ENCODE results near the gene RHBDF2.

The RHBDF2 gene

DNA sequence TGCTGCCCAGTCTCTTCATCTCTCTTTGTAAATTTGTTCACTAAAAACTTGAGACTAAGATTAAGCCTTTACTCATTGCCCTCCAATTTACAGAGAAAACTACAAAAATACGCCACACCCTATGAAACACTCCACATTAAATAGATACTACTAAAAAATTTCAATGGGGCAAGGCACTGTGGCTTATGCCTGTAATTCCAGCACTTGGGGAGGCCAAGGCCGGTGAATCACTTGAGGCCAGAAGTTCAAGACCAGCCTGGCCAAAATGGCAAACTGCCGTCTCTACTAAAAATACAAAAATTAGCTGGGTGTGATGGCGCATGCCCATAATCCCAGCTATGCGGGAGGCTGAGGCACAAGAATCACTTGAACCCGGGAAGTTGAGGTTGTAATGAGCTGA, 52.1 kb downstream of the RHBDF2 start:
- DNase-seq (ENCODE audit: low read depth, low spot score), result no peak
- no peak overlapping the region for H3K4me3 ChIP-seq (ENCODE audit: low read length)

GRCh38 chr17:76447931-76448652, 53.1 kb downstream of the RHBDF2 start:
- H3K4me3 ChIP-seq (ENCODE audit: low read length), result no peak overlapping the region
- DNase-seq (ENCODE audit: low read depth, low spot score), result no peak

GRCh38 chr17:76446449-76447231, 54.6 kb downstream of the RHBDF2 start:
- no peak for DNase-seq (ENCODE audit: low read depth, low spot score)
- no peak overlapping the region for H3K4me3 ChIP-seq (ENCODE audit: low read length)

DNA sequence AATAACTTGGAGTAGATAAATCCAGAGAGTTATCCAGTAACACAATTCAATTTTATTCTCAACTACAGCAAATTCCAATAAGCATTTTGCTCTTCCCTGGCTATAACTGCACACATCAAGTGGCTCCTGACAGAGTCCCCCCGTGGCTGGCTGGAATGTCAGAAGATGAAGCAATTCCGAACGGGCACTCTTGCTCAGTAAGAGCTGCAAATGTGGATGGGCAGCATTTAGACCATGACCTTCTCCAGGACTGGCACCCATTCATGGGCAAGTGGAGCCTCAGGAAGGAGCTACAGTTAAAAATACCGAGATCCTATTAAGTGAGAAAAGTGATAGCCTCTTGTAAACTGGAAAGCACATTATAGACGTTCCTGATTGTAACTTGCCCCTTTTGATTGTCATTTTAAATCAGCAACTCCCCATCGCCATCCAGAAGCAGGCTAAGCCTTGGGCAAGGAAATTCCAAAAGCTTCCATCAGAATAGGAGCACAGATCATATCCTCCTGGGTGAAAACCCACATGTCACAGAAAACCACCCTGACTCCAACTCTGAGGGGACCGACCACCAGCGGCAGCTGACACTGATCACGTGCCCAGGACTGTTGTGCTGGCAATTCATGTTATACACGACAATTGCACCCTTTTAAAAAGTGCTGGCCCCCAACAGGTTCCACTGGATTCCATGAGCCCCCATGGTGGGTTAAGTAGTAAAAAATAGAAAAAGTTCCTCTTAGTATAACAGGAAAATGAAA, 55.4 kb downstream of the RHBDF2 start:
- no peak for DNase-seq (ENCODE audit: low read depth, low spot score)
- H3K4me3 ChIP-seq (ENCODE audit: low read length), result no peak overlapping the region

GRCh38 chr17:76444518-76445311, 56.5 kb downstream of the RHBDF2 start:
- H3K4me3 ChIP-seq (ENCODE audit: low read length), result no peak overlapping the region
- DNase-seq (ENCODE audit: low read depth, low spot score), result no peak

GRCh38 chr17:76442341-76443338, 58.6 kb downstream of the RHBDF2 start:
- no peak overlapping the region for H3K4me3 ChIP-seq (ENCODE audit: low read length)
- no peak for DNase-seq (ENCODE audit: low read depth, low spot score)

DNA sequence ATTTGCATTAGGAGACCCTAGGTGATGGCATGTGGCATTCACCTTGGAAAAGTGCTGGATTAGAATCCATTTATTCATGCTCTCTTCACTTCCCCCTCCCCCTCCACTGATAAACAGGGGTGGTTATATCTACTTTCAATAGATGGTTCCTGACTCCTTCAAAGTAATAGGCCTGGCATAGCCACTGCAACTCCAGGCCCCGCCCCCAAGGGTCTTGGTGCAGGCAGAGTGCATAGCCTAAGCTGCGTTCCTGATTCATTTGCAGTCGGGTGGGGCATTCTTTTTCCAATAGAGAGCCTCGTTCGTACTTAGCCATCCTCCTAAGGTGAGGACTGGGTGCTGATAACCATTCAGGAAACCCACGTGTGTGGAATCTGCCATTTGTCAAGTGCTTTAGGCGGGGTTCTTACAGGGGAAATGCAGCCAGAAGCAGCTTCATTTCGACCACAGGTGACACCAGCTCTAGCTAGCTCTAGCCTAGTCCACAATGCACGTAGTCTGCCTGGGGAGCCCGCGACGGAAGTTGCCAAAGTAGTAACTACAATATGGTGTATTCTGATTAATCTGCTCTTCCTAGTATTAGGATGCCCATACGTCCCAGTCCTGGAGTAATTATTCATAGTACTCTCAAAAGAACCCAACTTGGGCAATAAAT, 59.4 kb downstream of the RHBDF2 start:
- no peak overlapping the region for H3K4me3 ChIP-seq (ENCODE audit: low read length)
- DNase-seq (ENCODE audit: low read depth, low spot score), result no peak

DNA sequence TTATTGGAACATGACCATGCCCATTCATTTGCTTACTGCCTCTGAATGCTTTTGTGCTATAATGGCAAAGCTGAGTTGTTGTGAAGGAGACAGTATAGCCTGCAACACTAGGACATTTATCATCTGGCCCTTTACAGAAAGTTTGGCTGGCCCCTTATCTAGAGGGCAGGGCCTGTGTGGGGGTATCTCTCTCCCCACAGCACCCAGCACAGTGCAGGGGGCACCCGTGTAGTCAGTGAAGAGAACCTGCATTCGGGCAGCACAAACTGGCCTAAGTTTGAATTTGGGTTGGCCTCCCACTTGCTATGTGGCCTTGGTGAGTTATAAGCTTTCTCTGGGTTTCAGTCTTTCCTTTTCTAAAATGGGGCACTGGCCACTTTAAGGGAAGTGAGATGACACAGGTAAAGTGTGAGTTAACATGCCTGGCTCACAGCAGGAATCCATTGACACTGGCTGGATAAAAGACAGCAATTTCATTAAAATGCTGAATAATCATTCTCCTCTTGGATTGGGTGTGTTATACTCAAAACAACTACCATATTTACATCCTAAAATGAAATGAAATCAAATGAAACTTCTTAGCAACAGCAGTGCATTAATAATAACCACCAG, 60.4 kb downstream of the RHBDF2 start:
- no peak for DNase-seq (ENCODE audit: low read depth, low spot score)

DNA sequence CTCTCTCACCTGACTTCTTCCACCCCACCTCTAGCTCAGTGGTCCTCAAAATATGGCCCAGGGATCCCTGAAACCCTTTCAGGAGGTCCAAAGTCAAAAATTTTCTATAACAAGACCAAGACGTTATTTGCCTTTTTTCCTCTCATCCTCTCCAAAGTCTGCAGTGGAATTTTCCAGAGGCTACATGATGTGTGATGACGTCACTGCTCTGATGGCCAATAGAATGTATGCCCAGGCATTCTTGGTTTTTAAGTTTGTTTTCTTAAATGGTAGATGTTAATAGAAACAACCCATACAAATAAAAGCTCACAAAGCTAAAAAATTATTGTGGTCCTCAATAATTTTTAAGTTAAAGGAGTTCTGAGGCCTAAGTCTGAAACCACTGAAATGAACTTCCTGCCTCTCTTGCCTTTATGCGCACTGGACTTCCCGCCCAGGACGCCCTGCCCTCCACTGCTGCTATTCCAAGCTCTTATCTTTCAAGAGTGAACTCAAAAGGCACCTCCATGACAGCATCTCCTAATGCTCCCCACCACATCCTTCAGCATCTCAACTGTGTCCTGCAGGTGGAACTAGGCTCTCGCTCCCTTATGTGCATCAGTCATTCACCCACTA, 61.8 kb downstream of the RHBDF2 start:
- DNase-seq (ENCODE audit: low read depth, low spot score), result no peak

More for the DNA sequence above, 60.4 kb downstream of the RHBDF2 start:
- H3K4me3 ChIP-seq (ENCODE audit: low read length), result no peak overlapping the region

DNA sequence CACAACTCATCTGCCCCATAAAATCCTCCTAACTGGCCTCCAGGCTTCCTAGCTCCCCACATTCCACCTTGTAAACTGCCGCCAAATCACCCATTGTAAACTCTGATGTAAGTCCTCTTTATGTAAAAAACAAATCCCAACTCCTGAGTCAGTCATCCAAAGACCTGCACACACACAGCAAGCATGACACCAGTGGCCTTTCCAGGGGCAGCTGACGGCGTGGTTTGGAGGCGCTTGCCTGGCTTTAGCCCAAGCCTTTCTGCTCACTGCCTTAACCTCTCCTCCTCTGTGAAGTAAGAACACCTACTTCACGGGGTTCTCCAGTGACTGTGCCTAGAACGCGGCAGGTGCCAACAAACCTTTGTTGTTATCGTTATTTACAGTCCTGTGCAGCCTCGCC, 62.3 kb downstream of the RHBDF2 start:
- H3K4me3 ChIP-seq (ENCODE audit: low read length), result no peak overlapping the region
- no peak for DNase-seq (ENCODE audit: low read depth, low spot score)

More for the DNA sequence above, 61.8 kb downstream of the RHBDF2 start:
- no peak overlapping the region for H3K4me3 ChIP-seq (ENCODE audit: low read length)

GRCh38 chr17:76437467-76438402, 63.5 kb downstream of the RHBDF2 start:
- no peak overlapping the region for H3K4me3 ChIP-seq (ENCODE audit: low read length)
- DNase-seq (ENCODE audit: low read depth, low spot score), result no peak

DNA sequence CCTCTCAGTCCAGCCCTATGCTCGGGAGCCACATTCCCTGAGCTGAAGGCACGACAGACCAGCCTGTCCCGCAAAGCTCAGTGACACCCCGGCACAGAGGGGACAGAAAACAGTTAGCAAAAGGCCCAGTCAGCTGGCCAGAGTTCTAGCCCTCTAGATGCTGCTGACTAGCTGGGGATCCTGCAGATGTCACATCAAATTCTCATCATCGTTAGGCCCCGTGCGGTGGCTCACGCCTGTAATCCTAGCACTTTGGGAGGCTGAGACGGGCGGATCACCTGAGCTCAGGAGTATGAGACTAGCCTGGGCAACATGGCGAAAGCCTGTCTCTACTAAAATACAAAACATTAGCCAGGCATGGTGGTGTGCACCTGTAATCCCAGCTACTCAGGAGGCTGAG, 65.5 kb downstream of the RHBDF2 start:
- DNase-seq (ENCODE audit: low read depth, low spot score), result no peak
- H3K4me3 ChIP-seq (ENCODE audit: low read length), result no peak overlapping the region

- H3K4me3 ChIP-seq (ENCODE audit: low read length), result no peak overlapping the region
- no peak for DNase-seq (ENCODE audit: low read depth, low spot score)
Observed at GRCh38 chr17:76434870-76435269, 66.4 kb downstream of the RHBDF2 start.

DNA sequence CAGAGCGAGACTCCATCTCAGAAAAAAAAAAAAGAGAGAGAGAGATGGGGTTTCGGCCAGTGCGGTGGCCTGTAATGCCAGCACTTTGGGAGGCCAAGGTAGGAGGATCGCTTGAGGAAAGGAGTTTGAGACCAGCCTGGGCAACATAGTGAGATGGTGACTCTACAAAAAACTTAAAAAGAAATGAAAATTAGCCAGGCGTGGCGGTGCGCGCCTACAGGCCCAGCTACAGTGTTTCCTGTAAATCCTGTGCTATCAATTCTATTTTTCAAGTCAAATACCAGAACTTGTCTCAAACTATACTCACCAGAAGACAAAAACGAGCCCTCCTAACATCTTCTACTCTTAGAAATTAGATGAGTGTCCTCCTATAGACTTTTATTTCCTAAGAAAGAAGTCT, 67.5 kb downstream of the RHBDF2 start:
- H3K4me3 ChIP-seq (ENCODE audit: low read length), result no peak overlapping the region
- DNase-seq (ENCODE audit: low read depth, low spot score), result no peak

GRCh38 chr17:76432712-76433336, 68.4 kb downstream of the RHBDF2 start:
- DNase-seq (ENCODE audit: low read depth, low spot score), result peak; percentile 41
- no peak overlapping the region for H3K4me3 ChIP-seq (ENCODE audit: low read length)

Measured in Jurkat, Clone E6-1 (cell line).